NCI-H345 (cell line): Measurements from ENCODE around the gene RBM10.

Experiments
- DNase-seq: peaks from one replicate; lab custom pipeline; 2025; lab: John Stamatoyannopoulos, UW

The RBM10 gene

GRCh38 chrX:47177079-47177478 lies 32.1 kb downstream of the RBM10 start:
- DNase-seq = no peak

GRCh38 chrX:47178337-47178736 lies 33.3 kb downstream of the RBM10 start:
- no peak for DNase-seq

GRCh38 chrX:47179221-47179927 lies 34.4 kb downstream of the RBM10 start:
- DNase-seq = no peak

- no peak for DNase-seq
These were observed 34.9 kb downstream of the RBM10 start for GRCh38 chrX:47179928-47180255.

GRCh38 chrX:47180346-47180745 lies 35.3 kb downstream of the RBM10 start:
- DNase-seq = no peak

GRCh38 chrX:47181301-47181700 lies 36.3 kb downstream of the RBM10 start:
- DNase-seq = no peak

GRCh38 chrX:47182106-47182700 lies 37.2 kb downstream of the RBM10 start:
- no peak for DNase-seq

- no peak for DNase-seq
These were observed 39.5 kb downstream of the RBM10 start for GRCh38 chrX:47184486-47184885.

- DNase-seq = no peak
These were observed 40.2 kb downstream of the RBM10 start for GRCh38 chrX:47185241-47185640.

GRCh38 chrX:47186096-47186740 lies 41.2 kb downstream of the RBM10 start:
- no peak for DNase-seq

GRCh38 chrX:47187106-47187677 lies 42.2 kb downstream of the RBM10 start:
- no peak for DNase-seq

- DNase-seq = no peak
These were observed 44.9 kb downstream of the RBM10 start for GRCh38 chrX:47189906-47190305.

- DNase-seq = peak; percentile 93
These were observed 45.6 kb downstream of the RBM10 start for GRCh38 chrX:47190445-47191269.

- DNase-seq = peak; percentile 72
These were observed 46.3 kb downstream of the RBM10 start for GRCh38 chrX:47191331-47191730.

- no peak for DNase-seq
These were observed 46.9 kb downstream of the RBM10 start for GRCh38 chrX:47191806-47192401.

- DNase-seq = peak; percentile 97
These were observed 48.6 kb downstream of the RBM10 start, which contains the start of gene UBA1 for GRCh38 chrX:47193475-47194193. Gene UBA1 (plus strand): TSS chrX:47193829. CDS start chrX:47198803, 4,974 bp downstream.

- no peak for DNase-seq
These were observed 49.3 kb downstream of the RBM10 start for GRCh38 chrX:47194194-47194787.

GRCh38 chrX:47196098-47196497 lies 51.1 kb downstream of the RBM10 start:
- DNase-seq = no peak

GRCh38 chrX:47197526-47197925 lies 52.5 kb downstream of the RBM10 start:
- DNase-seq = no peak

GRCh38 chrX:47198026-47198686 lies 53.1 kb downstream of the RBM10 start:
- no peak for DNase-seq
